Left ventricle myocardium inferior (tissue), 1 donor: Measurements from ENCODE around the gene TMCO4. TPM values are rescaled to one million over a fixed set of nuclear protein-coding genes. Genes with fewer than 3 reads are reported as not detected.

Experiments
- DNase-seq: peaks from one replicate; pipeline ENCODE4 v3.0.0-alpha.2; 2020
- H3K27ac ChIP-seq: fragments of 200-600 bp; replicated peaks from 2 replicates; pipeline ENCODE4 v1.8.0; 2021
- H3K27me3 ChIP-seq: fragments of 200-600 bp; 2 replicates; pipeline ENCODE4 v1.8.0; 2021; ENCODE audit warnings: low read depth
- H3K36me3 ChIP-seq: fragments of 200-600 bp; 2 replicates; pipeline ENCODE4 v1.8.0; 2021
- H3K4me1 ChIP-seq: fragments of 200-600 bp; 2 replicates; pipeline ENCODE4 v1.8.0; 2021
- H3K4me3 ChIP-seq: fragments of 200-600 bp; 2 replicates; pipeline ENCODE4 v1.8.0; 2021; ENCODE audit warnings: mild to moderate bottlenecking, moderate library complexity
- H3K9me3 ChIP-seq: fragments of 200-600 bp; replicated peaks from 2 replicates; pipeline ENCODE4 v1.8.0; 2021
- intact Hi-C: fragments of 100-400 bp; cut with micrococcal nuclease; formaldehyde crosslinking; loops from one replicate; pipeline ENCODE4 v1.11.0; 2022
- total RNA-seq: library from RNA; stranded (reverse); fragmentation: NEBNext Ultra II Directional; extraction: Animal tissue kit (Norgen Biotek cat#: 25700); gene quantifications from one replicate; pipeline ENCODE4 v1.2.1, GENCODE V29; 2021
- TF ChIP-seq, protein P1 (sequence below): fragments of 200-600 bp; IDR thresholded peaks from 2 replicates; pipeline ENCODE4 v1.8.0; 2021; ENCODE audit warnings: antibody characterized with exemption, mild to moderate bottlenecking, borderline replicate concordance
- donor health status: DM: no; HTN: yes; CAD: no; lungs with severe emphysema.

The TMCO4 gene
- total RNA-seq, 1 donor from 2014 or later = 8.6 TPM

GRCh38 chr1:19840228-19840627 is 40.5 kb upstream of the TMCO4 start:
- H3K27me3 ChIP-seq = peaks cover 29% of the 10 kb centered on the region
- H3K9me3 ChIP-seq = no peaks in the 10 kb centered on the region
- intact Hi-C loops = no loop called here
- no peak for DNase-seq
- TF ChIP-seq, protein P1, sequence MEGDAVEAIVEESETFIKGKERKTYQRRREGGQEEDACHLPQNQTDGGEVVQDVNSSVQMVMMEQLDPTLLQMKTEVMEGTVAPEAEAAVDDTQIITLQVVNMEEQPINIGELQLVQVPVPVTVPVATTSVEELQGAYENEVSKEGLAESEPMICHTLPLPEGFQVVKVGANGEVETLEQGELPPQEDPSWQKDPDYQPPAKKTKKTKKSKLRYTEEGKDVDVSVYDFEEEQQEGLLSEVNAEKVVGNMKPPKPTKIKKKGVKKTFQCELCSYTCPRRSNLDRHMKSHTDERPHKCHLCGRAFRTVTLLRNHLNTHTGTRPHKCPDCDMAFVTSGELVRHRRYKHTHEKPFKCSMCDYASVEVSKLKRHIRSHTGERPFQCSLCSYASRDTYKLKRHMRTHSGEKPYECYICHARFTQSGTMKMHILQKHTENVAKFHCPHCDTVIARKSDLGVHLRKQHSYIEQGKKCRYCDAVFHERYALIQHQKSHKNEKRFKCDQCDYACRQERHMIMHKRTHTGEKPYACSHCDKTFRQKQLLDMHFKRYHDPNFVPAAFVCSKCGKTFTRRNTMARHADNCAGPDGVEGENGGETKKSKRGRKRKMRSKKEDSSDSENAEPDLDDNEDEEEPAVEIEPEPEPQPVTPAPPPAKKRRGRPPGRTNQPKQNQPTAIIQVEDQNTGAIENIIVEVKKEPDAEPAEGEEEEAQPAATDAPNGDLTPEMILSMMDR = no peak
- H3K4me3 ChIP-seq = no peak overlapping the region
- no peaks in the 10 kb centered on the region for H3K4me1 ChIP-seq
- H3K27ac ChIP-seq = no peak overlapping the region
- no peaks in the 10 kb centered on the region for H3K36me3 ChIP-seq

DNA sequence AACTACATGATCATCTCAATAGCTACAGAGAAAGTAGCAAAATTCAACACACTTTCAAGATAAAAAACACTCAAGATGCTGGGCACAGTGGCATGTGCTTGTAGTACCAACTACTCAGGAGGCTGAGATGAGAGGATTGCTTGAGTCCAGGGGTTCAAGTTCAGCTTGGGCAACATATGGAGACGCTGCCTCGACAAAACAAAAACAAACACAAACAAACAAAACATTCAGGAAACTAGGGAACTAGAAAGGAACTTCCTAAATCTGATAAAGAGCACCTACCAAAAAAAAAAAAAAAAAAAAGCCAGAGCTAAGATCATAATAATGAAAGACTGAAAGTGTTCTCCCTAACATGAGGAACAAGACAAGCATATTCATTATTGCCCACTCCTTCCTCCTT is 38.1 kb upstream of the TMCO4 start:
- TF ChIP-seq, protein P1 = no peak
- Histone ChIP-seq H3K36me3 (no peaks in the 10 kb centered on the region), H3K4me1 (no peaks in the 10 kb centered on the region), H3K9me3 (no peaks in the 10 kb centered on the region), H3K4me3 (no peak overlapping the region), H3K27ac (no peak overlapping the region), H3K27me3 (peaks cover 23% of the 10 kb centered on the region)
- intact Hi-C loops = no loop called here
- no peak for DNase-seq

- Histone ChIP-seq H3K27me3 (peaks cover 46% of the 10 kb centered on the region), H3K4me1 (no peaks in the 10 kb centered on the region), H3K27ac (no peak overlapping the region), H3K36me3 (no peaks in the 10 kb centered on the region), H3K9me3 (peaks cover 7% of the 10 kb centered on the region), H3K4me3 (no peak overlapping the region)
- DNase-seq = no peak
- TF ChIP-seq, protein P1 = no peak
- intact Hi-C loops = no loop called here
These were observed 35.9 kb upstream of the TMCO4 start for GRCh38 chr1:19835578-19835977.

DNA sequence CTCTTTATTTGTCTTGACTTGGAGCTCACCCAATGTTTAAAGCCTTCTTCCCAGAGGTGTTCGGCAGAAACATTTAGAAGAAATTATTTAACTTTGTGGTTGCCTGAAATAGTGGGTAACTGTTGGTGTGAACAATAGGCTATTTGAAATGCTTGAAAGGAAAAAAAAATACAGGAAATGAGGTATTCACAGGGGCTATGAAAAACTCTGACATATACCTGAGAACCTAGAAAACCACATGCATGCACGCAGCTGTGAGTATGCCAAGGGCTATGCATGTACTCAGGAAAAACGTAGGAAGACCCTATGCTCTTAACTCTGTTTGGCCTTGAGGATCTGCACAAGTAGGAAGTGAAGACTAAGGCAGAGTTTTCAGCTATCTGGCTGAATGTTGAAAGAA is 31.7 kb upstream of the TMCO4 start:
- peaks cover 7% of the 10 kb centered on the region for H3K9me3 ChIP-seq
- H3K36me3 ChIP-seq = no peaks in the 10 kb centered on the region
- no peaks in the 10 kb centered on the region for H3K4me1 ChIP-seq
- DNase-seq = no peak
- intact Hi-C loops = no loop called here
- no peak overlapping the region for H3K27ac ChIP-seq
- H3K4me3 ChIP-seq = no peak overlapping the region
- TF ChIP-seq, protein P1 = no peak
- H3K27me3 ChIP-seq = peaks cover 76% of the 10 kb centered on the region

GRCh38 chr1:19828546-19828945 is 28.8 kb upstream of the TMCO4 start:
- intact Hi-C loops = no loop called here
- no peak overlapping the region for H3K27ac ChIP-seq
- H3K27me3 ChIP-seq = peaks cover 63% of the 10 kb centered on the region
- no peaks in the 10 kb centered on the region for H3K36me3 ChIP-seq
- no peak for DNase-seq
- peaks cover 7% of the 10 kb centered on the region for H3K9me3 ChIP-seq
- TF ChIP-seq, protein P1 = no peak
- H3K4me1 ChIP-seq = no peaks in the 10 kb centered on the region
- H3K4me3 ChIP-seq = no peak overlapping the region

- intact Hi-C loops = no loop called here
- Histone ChIP-seq H3K27me3 (peaks cover 33% of the 10 kb centered on the region), H3K4me3 (no peak overlapping the region), H3K36me3 (no peaks in the 10 kb centered on the region), H3K27ac (no peak overlapping the region), H3K9me3 (no peaks in the 10 kb centered on the region), H3K4me1 (no peaks in the 10 kb centered on the region)
- TF ChIP-seq, protein P1 = no peak
- DNase-seq = no peak
These were observed 25.6 kb upstream of the TMCO4 start for GRCh38 chr1:19825298-19825697.
